Type B pancreatic cell (in vitro differentiated cells): ENCODE data around the gene CIB4. TPM values are rescaled to one million over a fixed set of nuclear protein-coding genes. Genes with fewer than 3 reads are reported as not detected.

Experiments
- DNase-seq: peaks from one replicate; pipeline ENCODE4 v3.0.0; 2021; ENCODE audit warnings: mixed read lengths; ENCODE audit not compliant: unreplicated experiment; ENCODE audit errors: extremely low spot score
- H3K27ac Mint-ChIP-seq: 2 replicates; pipeline ENCODE4 v1.8.0; 2021; ENCODE audit warnings: mild to moderate bottlenecking, mixed read lengths
- H3K27me3 Mint-ChIP-seq: 2 replicates; pipeline ENCODE4 v1.8.0; 2021; ENCODE audit warnings: mixed read lengths
- H3K36me3 Mint-ChIP-seq: 2 replicates; pipeline ENCODE4 v1.8.0; 2021; ENCODE audit warnings: mixed read lengths
- H3K4me1 Mint-ChIP-seq: one replicate; pipeline ENCODE4 v1.8.0; 2021; ENCODE audit warnings: mixed read lengths; ENCODE audit not compliant: unreplicated experiment
- H3K4me3 Mint-ChIP-seq: 2 replicates; pipeline ENCODE4 v1.8.0; 2021; ENCODE audit warnings: mild to moderate bottlenecking, mixed read lengths
- H3K9me3 Mint-ChIP-seq: 2 replicates; pipeline ENCODE4 v1.8.0; 2021; ENCODE audit warnings: mixed read lengths
- CTCF ChIP-seq: fragments of 200-600 bp; sonication (generic); conservative IDR thresholded peaks from 2 replicates; pipeline ENCODE4 v1.5.0; 2021; ENCODE audit warnings: antibody characterized with exemption, mild to moderate bottlenecking
- total RNA-seq: library from RNA; stranded (reverse); gene quantifications from 2 replicates; pipeline ENCODE4 v1.2.1, GENCODE V29; 2021; ENCODE audit warnings: low replicate concordance

The CIB4 gene
- total RNA-seq, 1 donor from 2014 or later, result not detected

- Mint-ChIP-seq H3K27me3 (no peaks in the 10 kb centered on the region), H3K27ac (peak overlapping the region; percentile 92), H3K36me3 (no peaks in the 10 kb centered on the region), H3K4me1 (peaks cover 43% of the 10 kb centered on the region), H3K4me3 (peak overlapping the region; percentile 73), H3K9me3 (no peaks in the 10 kb centered on the region)
- DNase-seq, result peak; percentile 54
- TF ChIP-seq CTCF, result no peak
Measured at GRCh38 chr2:26606847-26607190, 34.3 kb downstream of the CIB4 start.

- H3K4me1 Mint-ChIP-seq, result peaks cover 42% of the 10 kb centered on the region
- H3K4me3 Mint-ChIP-seq, result peak overlapping the region; percentile 73
- peak; percentile 50 for DNase-seq
- H3K36me3 Mint-ChIP-seq, result no peaks in the 10 kb centered on the region
- H3K9me3 Mint-ChIP-seq, result no peaks in the 10 kb centered on the region
- peak overlapping the region; percentile 92 for H3K27ac Mint-ChIP-seq
- H3K27me3 Mint-ChIP-seq, result no peaks in the 10 kb centered on the region
- TF ChIP-seq CTCF, result no peak
Measured at GRCh38 chr2:26605999-26606846, 34.9 kb downstream of the CIB4 start.

- H3K27me3 Mint-ChIP-seq, result no peaks in the 10 kb centered on the region
Measured at GRCh38 chr2:26605195-26605998, 35.8 kb downstream of the CIB4 start.

GRCh38 chr2:26602575-26602974 lies 38.6 kb downstream of the CIB4 start:
- Mint-ChIP-seq H3K4me3 (no peak overlapping the region), H3K27ac (no peak overlapping the region), H3K36me3 (no peaks in the 10 kb centered on the region), H3K27me3 (no peaks in the 10 kb centered on the region), H3K9me3 (no peaks in the 10 kb centered on the region), H3K4me1 (peaks cover 18% of the 10 kb centered on the region)
- no peak for DNase-seq
- TF ChIP-seq CTCF, result no peak

More at GRCh38 chr2:26605195-26605998, 35.8 kb downstream of the CIB4 start:
- Mint-ChIP-seq H3K9me3 (no peaks in the 10 kb centered on the region), H3K4me1 (peaks cover 35% of the 10 kb centered on the region), H3K36me3 (no peaks in the 10 kb centered on the region), H3K27ac (peak overlapping the region; percentile 80), H3K4me3 (peak overlapping the region; percentile 76)
- peak; percentile 90 for TF ChIP-seq CTCF
- peak; percentile 67 for DNase-seq

- Mint-ChIP-seq H3K4me3 (no peak overlapping the region), H3K9me3 (no peaks in the 10 kb centered on the region), H3K36me3 (no peaks in the 10 kb centered on the region), H3K4me1 (no peaks in the 10 kb centered on the region), H3K27ac (no peak overlapping the region), H3K27me3 (peaks cover 17% of the 10 kb centered on the region)
- DNase-seq, result no peak
- TF ChIP-seq CTCF, result no peak
Measured at GRCh38 chr2:26599387-26599786, 41.8 kb downstream of the CIB4 start.
